PC-9 (cell line): Measurements from ENCODE around the gene CAPZB. TPM values are rescaled to one million over a fixed set of nuclear protein-coding genes. Genes with fewer than 3 reads are reported as not detected.

ENCODE experiments used
- BruUV-seq: library from RNA; stranded (reverse); fragments of 400-500 nt; replicated peaks from 2 replicates; lab custom pipeline; 2021; lab: Mats Ljungman, UMichigan
- CTCF ChIA-PET: fragments of 300-600 bp; sonication (Branson Sonifier 250); formaldehyde crosslinking; loops from one replicate; lab custom pipeline; 2022; ENCODE audit warnings: antibody characterized with exemption; lab: Charles Lee
- POLR2A ChIA-PET: fragments of 300-600 bp; sonication (Branson Sonifier 250); formaldehyde crosslinking; loops from one replicate; lab custom pipeline; 2022; ENCODE audit warnings: antibody characterized with exemption; ENCODE audit not compliant: unreplicated experiment; lab: Charles Lee
- DNase-seq, 2 experiments: peaks; one replicate each; pipeline versions ENCODE4 v3.0.0 to v3.0.0-alpha.2; 2015 to 2022; ENCODE audit warnings: mixed read lengths in 1 of 2
- H2AFZ ChIP-seq: fragments of 200-600 bp; sonication (generic); 2 replicates; pipeline ENCODE4 v1.8.1; 2017; ENCODE audit warnings: antibody characterized with exemption
- H3F3A ChIP-seq: fragments of 200-600 bp; sonication (generic); 2 replicates; pipeline ENCODE4 v1.8.1; 2017; ENCODE audit warnings: antibody characterized with exemption, mild to moderate bottlenecking, low read depth; ENCODE audit not compliant: insufficient read depth
- H3K27ac ChIP-seq: fragments of 200-600 bp; sonication (generic); 2 replicates; pipeline ENCODE4 v1.6.1; 2016; ENCODE audit warnings: mixed run types
- H3K27me3 ChIP-seq: fragments of 200-600 bp; sonication (generic); 2 replicates; pipeline ENCODE4 v1.6.1; 2016; ENCODE audit warnings: low read depth, mixed run types; ENCODE audit not compliant: insufficient read depth
- H3K36me3 ChIP-seq: fragments of 200-600 bp; sonication (generic); 2 replicates; pipeline ENCODE4 v1.6.1; 2016; ENCODE audit warnings: low read depth, mixed run types
- H3K4me1 ChIP-seq: fragments of 200-600 bp; sonication (generic); replicated peaks from 2 replicates; pipeline ENCODE4 v1.6.1; 2016; ENCODE audit warnings: mixed run types; ENCODE audit not compliant: insufficient read depth
- H3K4me2 ChIP-seq: fragments of 200-600 bp; sonication (generic); 2 replicates; pipeline ENCODE4 v1.6.1; 2017; ENCODE audit warnings: mixed run types
- H3K4me3 ChIP-seq: fragments of 200-600 bp; sonication (generic); 2 replicates; pipeline ENCODE4 v1.6.1; 2016; ENCODE audit warnings: mixed run types
- H3K79me2 ChIP-seq: fragments of 200-600 bp; sonication (generic); 2 replicates; pipeline ENCODE4 v1.6.1; 2017; ENCODE audit warnings: low read depth, mixed run types
- H3K9me2 ChIP-seq: fragments of 200-600 bp; sonication (generic); 2 replicates; pipeline ENCODE4 v1.8.1; 2017; ENCODE audit warnings: mild to moderate bottlenecking; ENCODE audit not compliant: insufficient read depth
- H3K9me3 ChIP-seq: fragments of 200-600 bp; sonication (generic); 2 replicates; pipeline ENCODE4 v1.8.1; 2016; ENCODE audit warnings: low read depth; ENCODE audit not compliant: insufficient read depth
- H4K20me1 ChIP-seq: fragments of 200-600 bp; sonication (generic); 2 replicates; pipeline ENCODE4 v1.8.1; 2017; ENCODE audit not compliant: insufficient read depth
- CTCF ChIP-seq: fragments of 200-600 bp; sonication (generic); conservative IDR thresholded peaks from 2 replicates; pipeline ENCODE4 v1.6.1; 2017; ENCODE audit warnings: mixed run types, antibody characterized with exemption, mild to moderate bottlenecking, moderate library complexity
- EZH2 ChIP-seq: fragments of 200-600 bp; sonication (generic); IDR thresholded peaks from 2 replicates; pipeline ENCODE4 v1.8.0; 2017; ENCODE audit warnings: antibody characterized with exemption, low read depth
- intact Hi-C: fragments of 100-400 bp; cut with micrococcal nuclease; formaldehyde crosslinking; loops from one replicate; pipeline ENCODE4 v1.10.0; 2022; ENCODE audit not compliant: unreplicated experiment
- total RNA-seq: library from RNA; stranded (reverse); gene quantifications from 2 replicates; pipeline ENCODE4 v1.2.3, GENCODE V29; 2021

The CAPZB gene
- total RNA-seq, 1 experiment from 2014 or later: 222 TPM

- Histone ChIP-seq H3K4me2 (no peak overlapping the region), H3K36me3 (no peaks in the 10 kb centered on the region), H3K9me3 (no peaks in the 10 kb centered on the region), H4K20me1 (no peaks in the 10 kb centered on the region), H3K9me2 (no peaks in the 10 kb centered on the region), H3K4me3 (no peak overlapping the region), H3F3A (no peaks in the 10 kb centered on the region), H3K79me2 (no peaks in the 10 kb centered on the region), H3K27ac (no peak overlapping the region), H3K4me1 (no peaks in the 10 kb centered on the region), H3K27me3 (no peaks in the 10 kb centered on the region), H2AFZ (no peak overlapping the region)
- intact Hi-C loops: no loop called here
- no peak for DNase-seq
- no TSS peak for BruUV-seq
- ChIA-PET POLR2A (no interaction called here), CTCF (interaction anchor here (0.6 kb wide), 1 partner anchor 33 kb away, joined by 3 read pairs; no protein-coding TSS in a partner anchor)
- TF ChIP-seq CTCF (no peak), EZH2 (no peak)
Observed at GRCh38 chr1:19353596-19353995, 131.7 kb downstream of the CAPZB start.

- no peaks in the 10 kb centered on the region for H3K9me3 ChIP-seq
- no peaks in the 10 kb centered on the region for H3K36me3 ChIP-seq
- POLR2A ChIA-PET: no interaction called here
- H3F3A ChIP-seq: no peaks in the 10 kb centered on the region
- H3K27me3 ChIP-seq: no peaks in the 10 kb centered on the region
- CTCF ChIA-PET: no interaction called here
- no peak for DNase-seq
- H3K4me3 ChIP-seq: no peak overlapping the region
- no peaks in the 10 kb centered on the region for H3K9me2 ChIP-seq
- no peaks in the 10 kb centered on the region for H4K20me1 ChIP-seq
- H3K79me2 ChIP-seq: no peaks in the 10 kb centered on the region
- H2AFZ ChIP-seq: no peak overlapping the region
- no peak overlapping the region for H3K4me2 ChIP-seq
- intact Hi-C loops: no loop called here
- no peaks in the 10 kb centered on the region for H3K4me1 ChIP-seq
- TF ChIP-seq EZH2: no peak
- no peak for TF ChIP-seq CTCF
- BruUV-seq: no TSS peak
- no peak overlapping the region for H3K27ac ChIP-seq
Observed at GRCh38 chr1:19352839-19353238, 132.5 kb downstream of the CAPZB start.

- no peaks in the 10 kb centered on the region for H3K36me3 ChIP-seq
- H3K9me2 ChIP-seq: no peaks in the 10 kb centered on the region
- no peak for DNase-seq
- H4K20me1 ChIP-seq: no peaks in the 10 kb centered on the region
- H3K27ac ChIP-seq: no peak overlapping the region
- no peaks in the 10 kb centered on the region for H3K4me1 ChIP-seq
- no peak for TF ChIP-seq EZH2
- no peak for TF ChIP-seq CTCF
- intact Hi-C loops: no loop called here
- no peak overlapping the region for H2AFZ ChIP-seq
- no peaks in the 10 kb centered on the region for H3F3A ChIP-seq
- BruUV-seq: no TSS peak
- CTCF ChIA-PET: interaction anchor here (0.6 kb wide), 1 partner anchor 70 kb away, joined by 8 read pairs; no protein-coding TSS in a partner anchor
- H3K9me3 ChIP-seq: no peaks in the 10 kb centered on the region
- POLR2A ChIA-PET: no interaction called here
- H3K4me3 ChIP-seq: no peak overlapping the region
- no peaks in the 10 kb centered on the region for H3K27me3 ChIP-seq
- H3K4me2 ChIP-seq: no peak overlapping the region
- no peaks in the 10 kb centered on the region for H3K79me2 ChIP-seq
Observed at GRCh38 chr1:19351873-19352272, 133.5 kb downstream of the CAPZB start.
